SJSA1 (cell line): ENCODE data around the gene FGFRL1. TPM values are rescaled to one million over a fixed set of nuclear protein-coding genes. Genes with fewer than 3 reads are reported as not detected.

Experiments
- DNase-seq, 2 experiments: peaks; one replicate each; pipeline ENCODE4 v3.0.0-alpha.2; 2015 to 2020; ENCODE audit warnings: low spot score in 2 of 2, low read depth in 1 of 2
- H3K27ac ChIP-seq: fragments of 250-450 bp; sonication (Bioruptor Pico); 2 replicates; pipeline ENCODE4 v1.5.1; 2020; ENCODE audit warnings: mild to moderate bottlenecking, moderate library complexity
- H3K27me3 ChIP-seq: fragments of 250-450 bp; sonication (Bioruptor Pico); replicated peaks from 2 replicates; pipeline ENCODE4 v1.5.1; 2020; ENCODE audit warnings: mild to moderate bottlenecking, moderate library complexity
- H3K36me3 ChIP-seq: fragments of 250-450 bp; sonication (Bioruptor Pico); 2 replicates; pipeline ENCODE4 v1.5.1; 2020; ENCODE audit warnings: mild to moderate bottlenecking
- H3K4me1 ChIP-seq: fragments of 250-450 bp; sonication (Bioruptor Pico); replicated peaks from 2 replicates; pipeline ENCODE4 v1.6.1; 2021; ENCODE audit warnings: mild to moderate bottlenecking
- H3K4me3 ChIP-seq: fragments of 250-450 bp; sonication (Bioruptor Pico); 2 replicates; pipeline ENCODE4 v1.5.1; 2020; ENCODE audit warnings: mild to moderate bottlenecking
- H3K9me3 ChIP-seq: fragments of 250-450 bp; sonication (Bioruptor Pico); replicated peaks from 2 replicates; pipeline ENCODE4 v1.5.1; 2020; ENCODE audit warnings: mild to moderate bottlenecking
- total RNA-seq: library from RNA; depleted of rRNA; stranded (reverse); fragments of >200 nt; shearing (Covaris generic); gene quantifications from 2 replicates; pipeline ENCODE4 v1.2.3, GENCODE V29; 2014

The FGFRL1 gene
- total RNA-seq, 1 experiment from 2014 or later = 21.5 TPM

DNA sequence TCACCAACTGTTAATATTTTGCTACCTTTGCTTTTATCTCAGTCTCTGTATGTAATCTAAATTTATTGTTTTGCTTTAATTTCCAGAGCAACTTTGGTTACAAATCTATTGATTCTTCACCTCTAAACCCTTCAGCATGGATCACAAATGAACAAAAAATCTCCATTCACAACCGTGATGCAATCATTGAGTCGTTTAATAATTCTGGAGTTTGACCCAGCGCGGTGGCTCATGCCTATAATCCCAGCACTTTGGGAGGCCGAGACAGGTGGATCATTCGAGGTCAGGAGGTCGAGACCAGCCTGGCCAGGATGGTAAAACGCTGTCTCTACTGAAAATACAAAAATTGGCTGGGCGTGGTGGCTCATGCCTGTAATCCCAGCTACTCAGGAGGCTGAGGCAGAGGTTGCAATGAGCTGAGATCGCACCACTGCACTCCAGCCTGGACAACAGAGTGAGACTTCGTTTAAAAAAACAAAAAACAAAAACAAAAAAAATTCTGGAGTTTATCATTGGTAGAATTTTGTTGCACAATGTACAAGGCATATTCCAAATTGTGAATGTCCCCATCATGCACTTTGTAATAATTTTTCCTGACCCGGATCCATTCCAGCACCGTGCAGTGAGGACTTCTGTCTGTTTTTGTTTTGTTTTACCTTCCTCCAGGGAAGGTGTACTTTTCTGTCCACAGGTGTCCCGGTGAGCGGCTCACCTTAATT, 26.9 kb upstream of the FGFRL1 start:
- H3K9me3 ChIP-seq = no peaks in the 10 kb centered on the region

DNA sequence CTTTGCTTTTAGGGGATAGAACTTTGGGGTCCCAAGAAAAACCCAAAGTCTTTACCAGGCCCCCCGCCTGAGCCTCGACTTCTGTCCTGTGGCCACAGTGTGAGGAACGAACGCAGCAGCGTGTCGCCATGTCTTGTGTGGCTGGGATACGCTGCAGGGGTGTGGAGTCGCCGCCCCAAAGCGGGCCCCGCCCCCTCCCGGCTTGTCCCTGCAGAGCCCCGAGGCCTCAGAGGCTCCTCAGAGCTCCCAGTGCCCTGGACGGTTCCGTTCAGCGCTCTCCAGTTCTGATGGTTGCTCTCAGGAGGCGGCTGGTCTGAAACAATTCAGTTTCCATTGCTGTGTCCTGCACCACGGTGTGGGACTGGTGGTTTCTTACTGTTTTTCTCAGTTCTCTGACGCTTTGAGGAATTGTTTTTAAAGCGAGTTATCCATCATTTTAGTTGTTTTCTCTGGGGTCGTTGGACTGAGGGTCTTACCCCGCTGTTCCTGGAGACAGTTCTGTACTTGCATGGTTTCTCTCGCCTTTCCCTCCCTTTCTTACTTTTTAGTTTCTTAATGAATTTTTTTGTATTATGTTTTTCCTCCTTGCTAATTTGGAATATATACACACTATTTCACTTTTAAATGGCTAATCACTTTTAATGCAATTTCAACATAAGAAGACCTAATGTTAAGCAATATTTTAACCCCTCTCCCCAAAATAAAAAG, 26.1 kb upstream of the FGFRL1 start:
- no peak for DNase-seq
- H3K27ac ChIP-seq = no peak overlapping the region
- H3K4me1 ChIP-seq = no peaks in the 10 kb centered on the region
- H3K27me3 ChIP-seq = no peaks in the 10 kb centered on the region
- H3K36me3 ChIP-seq = no peaks in the 10 kb centered on the region
- H3K9me3 ChIP-seq = no peaks in the 10 kb centered on the region
- H3K4me3 ChIP-seq = no peak overlapping the region

More for the DNA sequence above, 26.9 kb upstream of the FGFRL1 start:
- Histone ChIP-seq H3K27me3 (no peaks in the 10 kb centered on the region), H3K36me3 (no peaks in the 10 kb centered on the region), H3K4me1 (no peaks in the 10 kb centered on the region), H3K4me3 (no peak overlapping the region), H3K27ac (no peak overlapping the region)
- DNase-seq = no peak

DNA sequence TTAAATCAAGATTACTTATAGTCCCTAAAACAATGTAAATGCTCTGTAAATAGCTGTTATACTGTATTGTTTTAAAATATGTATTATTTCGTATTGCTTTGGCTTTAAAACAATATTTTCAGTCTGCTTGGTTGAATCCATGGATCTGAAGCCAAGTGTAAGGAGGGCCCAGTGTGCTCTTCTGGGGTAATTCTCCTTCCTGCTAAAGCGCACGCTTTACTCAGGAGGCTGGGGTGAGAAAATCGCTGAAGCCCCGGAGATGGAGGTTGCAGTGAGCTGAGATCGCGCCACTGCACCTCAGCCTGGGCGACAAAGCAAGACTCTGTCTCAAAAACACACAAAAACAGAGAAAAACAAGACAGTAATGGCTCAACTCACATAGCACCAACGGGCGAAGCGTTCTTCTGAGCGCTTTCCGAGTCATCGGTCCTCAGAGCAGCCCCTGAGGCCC, 25.0 kb upstream of the FGFRL1 start:
- H3K36me3 ChIP-seq = no peaks in the 10 kb centered on the region
- H3K4me1 ChIP-seq = no peaks in the 10 kb centered on the region
- no peaks in the 10 kb centered on the region for H3K9me3 ChIP-seq
- DNase-seq = no peak
- no peaks in the 10 kb centered on the region for H3K27me3 ChIP-seq
- no peak overlapping the region for H3K27ac ChIP-seq
- H3K4me3 ChIP-seq = peak overlapping the region; percentile 52

DNA sequence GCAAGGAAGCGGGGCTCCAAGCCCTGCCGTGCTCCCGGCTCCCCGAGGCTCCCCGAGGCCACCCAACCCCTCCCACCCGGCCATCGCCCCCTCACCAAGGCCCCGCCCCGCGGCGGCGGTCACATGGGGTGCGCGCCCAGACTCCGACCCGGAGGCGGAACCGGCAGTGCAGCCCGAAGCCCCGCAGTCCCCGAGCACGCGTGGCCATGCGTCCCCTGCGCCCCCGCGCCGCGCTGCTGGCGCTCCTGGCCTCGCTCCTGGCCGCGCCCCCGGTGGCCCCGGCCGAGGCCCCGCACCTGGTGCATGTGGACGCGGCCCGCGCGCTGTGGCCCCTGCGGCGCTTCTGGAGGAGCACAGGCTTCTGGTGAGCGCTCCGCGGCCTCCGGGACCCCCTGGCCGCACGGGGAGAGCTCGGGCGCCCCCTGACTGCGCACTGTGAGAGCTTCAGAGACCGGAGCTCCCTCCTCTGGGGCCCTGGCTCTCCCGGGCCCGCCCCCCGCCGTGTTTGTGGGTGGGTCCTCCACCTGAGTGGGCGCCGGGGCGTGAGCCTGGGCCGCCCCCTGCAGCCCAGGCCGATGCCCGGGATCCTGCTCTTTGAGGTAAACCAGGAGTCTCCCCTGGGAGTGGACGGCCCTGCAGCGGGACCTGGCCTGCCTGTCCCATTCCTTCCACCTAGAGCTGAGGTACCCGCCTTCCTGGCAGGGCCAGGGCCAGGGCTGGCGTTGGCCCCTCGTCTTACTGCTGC, 24.4 kb upstream of the FGFRL1 start, which contains the start of gene IDUA:
IDUA (plus strand) TSS at position 166 of the 745 bp plus-strand sequence; CDS start at position 207, 41 bp downstream.
- Histone ChIP-seq H3K27me3 (no peaks in the 10 kb centered on the region), H3K27ac (no peak within 1 kb of the TSS), H3K4me1 (no peaks in the 10 kb centered on the region), H3K9me3 (no peaks in the 10 kb centered on the region), H3K36me3 (no peaks in the 10 kb centered on the region), H3K4me3 (peak within 1 kb of the TSS; percentile 52)
- DNase-seq = peak in 1 of 2 experiments; percentile 31

DNA sequence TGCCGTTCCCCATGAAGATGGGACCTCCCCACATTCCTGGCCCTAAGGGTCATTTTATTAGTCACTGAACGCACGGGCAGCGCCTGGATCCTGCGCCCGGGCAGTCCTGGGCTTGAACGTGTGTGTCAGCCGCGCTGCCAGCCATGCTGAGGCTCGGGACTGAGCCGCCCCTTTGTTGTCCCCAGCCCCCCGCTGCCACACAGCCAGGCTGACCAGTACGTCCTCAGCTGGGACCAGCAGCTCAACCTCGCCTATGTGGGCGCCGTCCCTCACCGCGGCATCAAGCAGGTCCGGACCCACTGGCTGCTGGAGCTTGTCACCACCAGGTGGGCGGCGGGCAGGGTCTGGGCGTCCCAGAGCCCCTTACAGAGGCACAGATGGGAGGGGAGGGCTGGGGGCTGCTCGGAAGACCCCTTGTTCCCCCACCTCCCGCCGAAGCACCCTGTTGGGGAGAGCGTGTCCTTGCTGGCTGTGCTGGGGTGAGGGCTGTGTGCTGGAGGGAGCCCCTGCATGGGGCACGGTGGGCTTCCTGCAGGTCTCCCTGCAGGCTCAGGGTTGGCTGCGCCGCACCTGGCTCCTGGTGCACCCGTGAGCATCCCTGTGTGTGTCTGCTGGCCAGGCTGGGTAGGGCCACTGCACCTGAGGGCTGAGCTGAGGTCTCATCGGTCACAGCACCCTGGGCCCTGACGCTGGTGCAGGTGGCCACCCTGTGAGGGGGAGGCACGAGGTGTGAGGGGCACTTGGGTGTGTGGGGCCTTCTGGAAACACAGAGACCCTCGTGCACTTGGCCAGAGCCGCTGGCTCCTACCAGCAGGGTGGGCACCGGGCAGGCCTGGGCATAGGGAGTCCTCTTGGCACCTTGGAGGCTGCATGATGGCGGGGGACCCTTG, 23.6 kb upstream of the FGFRL1 start:
- Histone ChIP-seq H3K27ac (no peak overlapping the region), H3K27me3 (no peaks in the 10 kb centered on the region), H3K36me3 (no peaks in the 10 kb centered on the region), H3K4me3 (peak overlapping the region; percentile 52), H3K9me3 (no peaks in the 10 kb centered on the region), H3K4me1 (no peaks in the 10 kb centered on the region)
- DNase-seq = no peak

DNA sequence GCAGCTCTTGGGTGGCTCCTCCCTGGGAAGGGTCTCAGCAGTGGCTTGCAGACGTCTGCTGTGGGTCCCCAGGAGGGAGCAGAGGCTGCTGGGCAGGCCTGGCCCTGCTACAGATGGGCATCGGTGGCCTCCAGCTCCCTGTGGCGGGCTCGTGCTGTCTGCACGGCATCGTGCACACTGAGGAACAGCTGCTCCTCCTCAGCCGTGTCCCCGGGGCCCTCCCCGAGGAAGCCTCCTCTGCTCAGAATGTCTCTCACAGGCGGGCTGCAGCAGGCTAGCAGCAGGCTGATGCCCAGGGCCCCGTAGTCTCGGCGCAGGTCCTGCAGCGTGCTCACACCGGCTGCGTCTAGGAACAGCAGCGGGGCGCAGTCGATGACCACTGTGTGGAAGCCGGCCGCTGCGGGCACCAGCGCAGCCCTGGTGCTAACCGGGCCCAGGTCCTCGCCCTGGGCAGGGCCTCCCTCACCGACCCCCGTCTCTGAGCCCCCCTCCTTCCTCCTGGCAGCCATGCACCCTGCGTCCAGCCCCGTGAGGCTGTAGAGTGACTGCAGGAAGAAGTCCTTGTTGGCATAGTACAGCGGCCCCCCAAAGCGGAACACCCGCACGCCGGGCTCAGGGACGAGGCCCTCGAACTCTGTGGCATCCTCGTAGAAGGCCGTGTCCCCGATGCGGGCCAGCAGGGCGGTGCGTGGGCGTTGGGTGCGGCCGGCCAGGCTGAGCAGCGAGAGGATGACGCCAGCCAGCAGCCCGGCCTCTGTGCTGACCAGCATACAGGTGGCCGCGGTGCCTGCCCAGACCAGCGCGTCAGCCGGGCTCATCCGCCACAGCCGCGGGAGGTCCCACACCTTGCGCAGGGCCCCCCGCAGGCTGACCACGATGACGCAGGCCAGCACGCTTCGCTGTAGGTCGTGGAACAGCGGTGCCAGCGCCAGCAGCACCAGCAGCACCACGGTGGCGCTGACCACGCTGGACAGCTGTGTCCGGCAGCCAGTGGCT, 22.4 kb upstream of the FGFRL1 start:
- no peak for DNase-seq
- Histone ChIP-seq H3K9me3 (no peaks in the 10 kb centered on the region), H3K27ac (no peak overlapping the region), H3K36me3 (no peaks in the 10 kb centered on the region), H3K4me1 (no peaks in the 10 kb centered on the region), H3K27me3 (no peaks in the 10 kb centered on the region), H3K4me3 (no peak overlapping the region)

DNA sequence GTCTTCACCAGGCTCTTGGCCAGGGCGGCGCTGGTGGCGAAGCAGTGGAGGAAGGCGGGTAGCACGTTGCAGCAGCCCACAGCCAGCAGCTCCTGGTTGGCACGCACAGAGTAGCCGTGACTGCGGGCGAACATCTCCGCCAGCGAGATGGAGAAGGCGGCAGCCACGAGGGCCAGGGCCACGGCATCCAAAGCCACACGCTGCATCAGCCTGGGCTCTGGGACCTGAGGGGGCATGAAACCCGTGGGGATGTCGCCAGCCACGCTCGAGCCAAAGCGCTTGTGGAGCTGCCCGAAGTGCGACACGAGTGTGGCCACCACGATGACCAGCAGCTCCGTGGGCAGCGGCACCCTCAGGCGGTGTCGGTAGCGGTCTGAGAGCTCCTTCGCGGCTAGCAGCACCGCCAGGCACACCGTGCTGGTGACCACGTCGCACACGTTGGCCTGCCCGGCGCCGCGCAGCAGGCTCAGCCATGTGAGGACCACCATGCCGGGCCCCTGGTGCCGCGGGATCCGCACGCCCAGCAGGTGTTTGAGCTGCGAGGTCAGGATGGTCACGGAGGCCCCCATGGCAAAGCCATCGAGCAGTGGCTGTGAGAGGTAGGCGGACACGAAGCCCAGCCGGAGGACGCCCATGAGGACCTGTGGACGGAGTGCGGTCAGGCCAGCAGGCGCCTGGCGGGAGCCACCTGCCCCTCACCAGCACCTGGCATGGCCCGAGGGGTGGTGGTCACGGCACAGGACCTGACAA, 21.5 kb upstream of the FGFRL1 start:
- Histone ChIP-seq H3K4me3 (no peak overlapping the region), H3K4me1 (no peaks in the 10 kb centered on the region), H3K27me3 (no peaks in the 10 kb centered on the region), H3K9me3 (no peaks in the 10 kb centered on the region), H3K36me3 (no peaks in the 10 kb centered on the region), H3K27ac (no peak overlapping the region)
- DNase-seq = no peak

DNA sequence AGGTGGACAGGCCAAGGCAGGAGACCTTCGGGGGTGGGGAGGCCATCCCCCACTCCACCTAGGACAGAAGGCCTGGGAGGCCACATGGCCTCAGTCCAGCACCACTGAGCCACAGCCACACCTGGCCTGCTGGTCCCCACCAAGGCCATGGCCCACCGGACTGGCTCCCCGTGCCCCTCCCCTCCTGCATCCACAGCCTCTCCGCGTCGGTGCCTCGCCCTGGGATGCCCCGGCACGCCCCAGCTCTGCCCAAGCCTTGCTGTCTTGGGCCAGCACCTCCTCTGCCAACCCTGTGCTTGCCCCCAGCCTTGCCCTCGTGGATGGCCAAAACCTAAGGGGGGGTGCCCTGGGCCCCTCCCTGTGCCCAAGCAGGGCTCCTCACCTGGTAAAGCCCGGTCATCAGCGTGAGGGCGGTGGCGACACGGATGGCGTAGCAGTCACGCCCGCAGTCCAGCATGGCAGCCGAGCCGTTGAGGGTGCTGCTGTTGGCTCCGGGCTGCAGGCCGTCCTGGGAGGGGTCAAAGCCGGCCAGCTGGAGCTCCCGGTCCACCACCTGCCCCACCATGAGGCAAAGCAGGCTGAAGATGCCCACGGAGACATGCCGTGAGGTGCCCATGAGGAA, 20.6 kb upstream of the FGFRL1 start:
- Histone ChIP-seq H3K4me1 (no peaks in the 10 kb centered on the region), H3K36me3 (no peaks in the 10 kb centered on the region), H3K4me3 (no peak overlapping the region), H3K27ac (no peak overlapping the region), H3K27me3 (no peaks in the 10 kb centered on the region), H3K9me3 (no peaks in the 10 kb centered on the region)
- no peak for DNase-seq

DNA sequence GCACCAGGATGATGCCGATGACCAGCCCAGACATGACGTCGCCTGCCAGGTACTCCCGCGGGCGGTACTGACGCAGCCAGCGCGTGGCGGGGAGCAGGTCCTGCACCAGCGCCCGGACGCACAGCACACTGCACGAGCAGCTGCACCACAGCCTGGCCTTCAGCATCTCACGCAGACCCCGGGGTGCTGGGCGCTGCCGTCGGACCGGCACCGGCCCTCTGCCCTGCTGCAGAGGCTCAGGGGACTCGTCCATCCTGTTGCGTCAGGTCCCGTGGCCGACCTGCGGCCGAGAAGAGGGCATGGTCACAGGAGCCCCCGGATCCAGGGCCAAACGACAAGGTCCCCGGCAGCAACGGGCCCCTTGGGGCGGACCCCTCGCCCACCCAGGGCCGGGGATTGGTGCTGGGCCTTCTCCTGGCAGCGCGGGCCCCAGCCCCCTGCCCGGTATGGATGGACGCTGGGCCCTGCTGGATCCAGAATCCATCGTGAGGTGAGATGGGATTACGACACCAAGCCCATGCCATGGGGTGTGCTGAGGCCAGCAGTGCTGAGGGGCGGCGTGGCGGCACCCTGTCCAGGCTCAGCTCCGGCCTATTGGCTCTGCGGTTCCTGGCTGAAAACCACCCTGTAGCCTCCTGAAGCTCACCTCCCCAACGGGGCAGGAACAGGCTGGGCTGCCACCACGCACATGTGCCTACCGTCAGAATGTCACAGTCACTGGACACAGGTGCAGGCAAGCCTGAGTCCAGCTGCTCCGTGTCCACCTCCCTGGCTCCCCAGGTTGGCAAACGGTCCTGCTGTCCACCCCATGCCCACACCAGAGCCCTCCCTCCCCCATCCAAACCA, 19.8 kb upstream of the FGFRL1 start:
- Histone ChIP-seq H3K27ac (no peak overlapping the region), H3K36me3 (no peaks in the 10 kb centered on the region), H3K27me3 (no peaks in the 10 kb centered on the region), H3K9me3 (no peaks in the 10 kb centered on the region), H3K4me1 (no peaks in the 10 kb centered on the region), H3K4me3 (no peak overlapping the region)
- no peak for DNase-seq

DNA sequence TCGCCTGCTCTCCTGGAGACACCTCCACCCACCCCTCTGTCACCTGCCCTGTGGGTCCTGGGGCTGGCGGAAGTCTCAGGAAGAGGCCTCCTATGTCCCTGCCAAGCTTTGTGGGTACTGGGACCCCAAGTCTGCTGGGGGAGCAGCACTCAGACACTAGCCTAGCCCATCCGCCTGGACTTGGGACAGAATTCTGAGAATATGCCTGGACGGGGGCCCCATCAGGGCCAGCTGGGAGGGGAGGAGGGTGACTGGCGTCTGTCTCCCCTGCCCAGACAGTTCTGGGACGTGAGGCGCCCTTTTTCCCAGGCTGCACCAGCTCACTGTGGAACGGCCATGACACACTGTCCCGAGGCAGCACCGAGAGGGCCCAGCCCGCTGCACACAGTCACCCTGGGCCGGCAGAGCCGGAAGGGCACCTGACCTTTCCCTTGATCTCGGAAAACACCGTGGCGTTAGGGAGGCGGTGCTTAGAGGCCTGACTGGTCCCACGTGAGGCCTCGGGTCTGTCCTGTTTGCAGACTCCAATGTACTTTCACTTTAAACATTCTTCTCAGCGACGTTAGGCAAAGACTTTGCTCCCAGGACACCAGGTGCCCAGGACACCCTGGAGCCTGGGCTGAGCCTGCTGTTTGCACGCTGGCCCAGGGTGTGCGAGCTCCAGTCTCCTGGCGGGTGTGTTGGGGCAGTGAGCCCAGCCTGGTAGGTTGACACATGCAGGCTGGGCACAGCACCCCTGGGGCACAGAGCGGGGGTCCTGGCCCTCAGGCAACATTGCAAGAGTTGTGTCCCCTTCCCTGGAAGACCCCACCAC, 18.9 kb upstream of the FGFRL1 start:
- H3K27ac ChIP-seq = no peak overlapping the region
- H3K4me1 ChIP-seq = no peaks in the 10 kb centered on the region
- no peaks in the 10 kb centered on the region for H3K36me3 ChIP-seq
- no peak overlapping the region for H3K4me3 ChIP-seq
- DNase-seq = no peak
- H3K27me3 ChIP-seq = peaks cover 1% of the 10 kb centered on the region; the same call in 1 of the 2 replicates
- no peaks in the 10 kb centered on the region for H3K9me3 ChIP-seq
